Fibroblast of skin of scalp (primary cell): ENCODE data around the gene PLBD2. TPM values are rescaled to one million over a fixed set of nuclear protein-coding genes. Genes with fewer than 3 reads are reported as not detected.

ENCODE experiments used
- DNase-seq: peaks from one replicate; pipeline ENCODE4 v3.0.0-alpha.2; 2013
- polyA plus RNA-seq, 2 experiments: library from polyadenylated mRNA; unstranded; fragments of 120-200 nt; gene quantifications; one replicate each; pipeline ENCODE4 v1.2.1, GENCODE V29; 2013; ENCODE audit not compliant: insufficient read length in 2 of 2

The PLBD2 gene, protein sequence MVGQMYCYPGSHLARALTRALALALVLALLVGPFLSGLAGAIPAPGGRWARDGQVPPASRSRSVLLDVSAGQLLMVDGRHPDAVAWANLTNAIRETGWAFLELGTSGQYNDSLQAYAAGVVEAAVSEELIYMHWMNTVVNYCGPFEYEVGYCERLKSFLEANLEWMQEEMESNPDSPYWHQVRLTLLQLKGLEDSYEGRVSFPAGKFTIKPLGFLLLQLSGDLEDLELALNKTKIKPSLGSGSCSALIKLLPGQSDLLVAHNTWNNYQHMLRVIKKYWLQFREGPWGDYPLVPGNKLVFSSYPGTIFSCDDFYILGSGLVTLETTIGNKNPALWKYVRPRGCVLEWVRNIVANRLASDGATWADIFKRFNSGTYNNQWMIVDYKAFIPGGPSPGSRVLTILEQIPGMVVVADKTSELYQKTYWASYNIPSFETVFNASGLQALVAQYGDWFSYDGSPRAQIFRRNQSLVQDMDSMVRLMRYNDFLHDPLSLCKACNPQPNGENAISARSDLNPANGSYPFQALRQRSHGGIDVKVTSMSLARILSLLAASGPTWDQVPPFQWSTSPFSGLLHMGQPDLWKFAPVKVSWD
- polyA plus RNA-seq (2013, experiment 1 of 2; ENCODE audit: insufficient read length) = 55.5 TPM
- polyA plus RNA-seq (2013, experiment 2 of 2; ENCODE audit: insufficient read length) = 69.0 TPM

DNA sequence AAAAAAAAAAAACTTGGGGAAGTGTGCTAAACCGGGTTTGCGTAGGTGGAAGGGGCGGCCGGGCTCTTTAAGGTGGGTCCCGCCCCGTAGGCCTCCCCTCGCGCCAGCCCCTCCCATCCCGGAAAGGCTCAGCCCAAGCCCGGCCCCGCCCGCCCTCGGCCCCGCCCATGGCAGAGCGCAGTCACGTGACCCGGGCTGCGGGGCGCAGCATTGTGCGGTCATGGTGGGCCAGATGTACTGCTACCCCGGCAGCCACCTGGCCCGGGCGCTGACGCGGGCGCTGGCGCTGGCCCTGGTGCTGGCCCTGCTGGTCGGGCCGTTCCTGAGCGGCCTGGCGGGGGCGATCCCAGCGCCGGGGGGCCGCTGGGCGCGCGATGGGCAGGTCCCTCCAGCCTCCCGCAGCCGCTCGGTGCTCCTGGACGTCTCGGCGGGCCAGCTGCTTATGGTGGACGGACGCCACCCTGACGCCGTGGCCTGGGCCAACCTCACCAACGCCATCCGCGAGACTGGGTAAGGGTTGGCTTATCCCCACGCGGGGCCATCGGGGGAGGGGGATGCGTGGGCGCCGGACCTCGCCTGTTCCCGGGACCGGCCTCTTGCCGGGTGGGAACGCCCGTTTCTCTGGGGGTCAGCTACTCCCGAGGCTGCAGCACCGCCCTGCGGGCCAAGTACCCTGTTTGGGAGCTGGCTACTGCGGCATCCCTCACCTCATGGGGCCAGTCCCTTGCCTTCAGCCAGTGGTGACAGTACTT is at the start of gene PLBD2:
Gene PLBD2 (plus strand): TSS at position 207 of the 752 bp plus-strand sequence. CDS start 14 bp downstream, at position 221.
- peak; percentile 93 for DNase-seq

DNA sequence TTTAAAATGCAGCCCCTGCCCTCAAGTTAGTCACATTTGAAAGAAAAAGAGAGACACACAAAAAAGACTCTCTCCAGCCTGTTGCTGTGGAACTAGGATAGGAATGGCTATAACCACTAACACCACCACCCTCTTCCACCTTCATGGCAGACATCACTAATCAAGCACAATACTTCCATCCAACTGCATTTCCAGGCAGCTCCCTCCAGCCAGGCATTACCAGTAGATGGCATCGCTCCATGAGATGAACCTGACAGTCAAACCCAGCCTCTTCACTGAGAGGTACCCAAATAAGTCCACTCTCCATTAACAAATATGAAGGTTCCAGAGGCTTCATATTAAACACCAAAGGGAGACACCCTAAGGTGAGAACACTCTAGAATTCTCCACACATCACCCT is 47.9 kb upstream of the PLBD2 start:
- DNase-seq = no peak

DNA sequence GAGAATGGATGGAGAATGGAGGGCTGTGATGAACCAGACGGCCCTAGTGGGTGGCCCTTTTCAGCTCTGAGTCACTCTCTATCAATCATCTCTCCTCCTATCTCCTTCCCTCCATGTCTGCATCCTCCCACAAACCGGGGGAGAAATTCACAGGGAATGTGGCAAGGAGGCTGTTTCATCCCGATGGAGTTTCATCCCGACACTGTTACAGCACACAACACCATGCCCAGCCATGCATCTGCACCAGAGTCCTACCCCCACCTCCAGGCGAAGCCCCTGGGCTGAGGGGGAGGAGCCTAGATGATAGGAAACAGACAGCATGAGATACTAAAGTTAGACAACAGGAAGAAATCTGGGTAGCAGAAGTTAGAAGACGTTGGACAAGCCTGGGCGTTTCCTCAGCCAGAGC is 44.3 kb upstream of the PLBD2 start:
- DNase-seq = peak; percentile 18

DNA sequence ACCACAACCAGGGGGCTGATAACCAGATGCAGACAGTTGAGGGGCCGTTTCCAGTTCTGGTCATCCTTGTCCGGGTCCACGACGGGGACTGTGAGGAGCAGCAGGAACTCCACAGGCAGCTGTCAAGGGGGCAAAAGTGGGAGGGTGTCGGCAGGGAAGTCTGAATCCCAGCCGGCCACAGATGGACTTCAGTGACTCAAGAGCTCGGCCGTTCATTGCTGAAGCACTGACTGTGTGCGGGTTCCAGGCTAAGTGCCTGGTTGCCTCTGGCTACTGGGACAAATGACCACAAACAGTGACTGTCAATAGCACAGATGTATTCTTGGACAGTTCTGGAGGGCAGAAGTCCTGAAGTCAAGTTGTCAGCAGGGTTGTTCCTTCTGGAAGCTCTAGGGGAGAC is 43.0 kb upstream of the PLBD2 start:
- DNase-seq = no peak

DNA sequence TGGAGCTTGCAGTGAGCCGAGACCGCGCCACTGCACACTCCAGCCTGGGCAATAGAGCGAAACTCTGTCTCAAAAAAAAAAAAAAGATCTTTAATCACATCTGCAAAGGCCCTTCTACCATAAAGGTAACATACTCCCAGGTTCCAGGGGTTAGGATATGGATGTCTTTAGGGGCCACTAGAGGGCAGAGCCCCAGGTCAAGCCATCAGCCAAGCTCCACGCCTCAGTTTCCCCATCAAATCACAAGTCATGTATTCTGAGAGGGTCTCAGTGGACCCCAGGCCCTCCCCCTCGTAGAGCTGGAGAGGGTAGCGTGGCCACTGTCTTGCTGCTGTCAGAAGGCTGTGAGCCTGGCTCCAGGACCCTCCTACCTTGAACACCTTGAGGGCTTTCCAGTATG is 42.2 kb upstream of the PLBD2 start:
- no peak for DNase-seq

DNA sequence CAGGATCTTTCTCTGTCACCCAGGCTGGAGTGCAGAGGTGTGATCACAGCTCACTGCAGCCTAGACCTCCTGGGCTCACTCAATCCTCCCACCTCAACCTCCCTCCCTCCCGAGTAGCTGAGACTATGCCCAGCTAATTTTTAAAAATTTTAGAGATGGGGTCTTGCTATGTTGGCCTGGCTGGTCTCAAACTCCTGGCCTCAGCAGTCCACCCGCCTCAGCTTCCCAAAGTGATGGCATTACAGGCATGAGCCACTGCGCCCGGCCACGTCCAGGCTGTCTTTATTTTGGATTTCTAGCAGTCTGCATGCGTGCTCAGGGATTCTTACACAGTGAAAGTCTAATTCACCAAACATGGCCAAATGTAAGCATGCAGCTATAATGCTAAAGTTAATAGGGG is 41.3 kb upstream of the PLBD2 start:
- DNase-seq = no peak

DNA sequence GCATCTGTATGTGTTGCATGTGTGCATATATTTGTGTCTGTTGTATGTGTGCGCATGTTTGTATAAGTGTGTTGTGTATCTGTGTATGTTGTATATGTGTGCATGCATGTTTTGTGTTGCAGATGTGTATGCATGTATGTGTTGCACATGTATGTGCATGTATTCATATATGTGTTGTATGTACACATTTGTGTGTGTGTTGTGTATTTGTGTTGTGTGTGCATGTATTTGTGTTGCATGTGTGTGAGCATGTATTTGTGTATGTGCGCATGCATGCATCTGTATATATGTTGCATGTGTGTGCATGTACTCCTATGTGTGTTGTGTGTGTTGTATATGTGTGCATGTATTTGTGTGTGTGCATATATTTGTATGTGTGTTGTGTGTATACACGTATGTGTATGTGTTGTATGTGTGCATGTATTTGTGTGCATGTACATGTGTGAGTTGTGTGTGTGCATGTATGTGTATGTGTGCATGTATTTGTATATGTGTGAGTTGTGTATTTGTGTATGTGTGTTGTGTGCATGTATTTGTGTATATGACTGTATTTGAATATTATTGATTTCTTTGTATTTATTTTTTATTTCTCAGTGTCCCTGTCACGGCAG is 40.2 kb upstream of the PLBD2 start:
- DNase-seq = no peak

DNA sequence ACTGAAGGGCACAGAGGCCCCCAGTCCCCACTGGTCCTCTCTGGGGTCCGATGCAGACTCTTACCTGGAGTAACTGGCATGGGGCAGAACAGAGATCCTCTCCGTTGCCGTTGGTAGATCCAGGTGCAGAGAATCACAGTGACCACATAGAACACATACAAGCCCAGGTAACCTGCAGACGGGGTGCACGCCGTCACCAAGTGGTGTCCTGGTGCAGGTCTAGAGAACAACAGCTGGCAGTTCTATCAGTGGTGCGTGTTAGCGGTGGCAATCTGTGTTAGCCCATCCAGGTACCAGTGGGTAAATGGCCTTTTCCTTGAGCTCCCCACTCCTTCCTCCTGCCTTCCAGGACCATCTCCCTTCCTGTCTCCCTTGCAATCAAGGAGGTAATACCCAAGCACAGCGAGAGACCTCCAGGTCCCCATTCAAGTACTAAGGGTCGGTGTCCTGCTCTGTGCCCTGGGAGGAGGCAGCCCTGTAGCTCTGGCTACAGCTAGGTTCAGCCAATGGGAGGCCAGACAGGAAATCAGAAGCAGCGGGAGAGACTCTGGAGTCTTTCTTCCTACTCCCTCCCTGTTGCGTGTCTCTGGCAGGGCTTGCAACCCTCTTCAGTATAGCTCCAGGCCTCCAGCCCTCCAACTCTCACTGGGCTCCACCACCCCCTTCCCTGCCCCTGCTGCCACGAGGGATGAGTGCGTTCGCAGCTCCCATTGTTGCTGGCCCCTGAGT is 39.3 kb upstream of the PLBD2 start:
- no peak for DNase-seq

DNA sequence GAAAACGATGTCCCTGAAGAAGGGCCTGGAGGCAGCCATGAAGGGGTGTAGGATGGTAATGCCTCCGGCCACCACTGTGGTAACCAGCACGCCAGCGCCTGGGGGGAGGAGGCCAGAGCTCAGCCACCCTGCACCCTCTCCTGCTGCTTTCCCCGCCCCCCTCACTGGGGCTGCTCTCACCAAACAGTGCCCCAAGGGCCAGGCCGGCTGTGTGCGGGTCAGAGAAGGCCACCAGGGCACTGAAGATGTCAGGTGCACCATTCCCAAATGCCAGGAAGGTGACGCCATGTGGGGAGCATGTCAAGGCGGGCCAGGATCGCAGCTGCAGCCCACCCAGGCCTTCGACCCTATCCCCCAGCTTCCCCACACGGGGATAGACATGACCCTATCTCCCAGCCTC is 38.0 kb upstream of the PLBD2 start:
- DNase-seq = no peak

DNA sequence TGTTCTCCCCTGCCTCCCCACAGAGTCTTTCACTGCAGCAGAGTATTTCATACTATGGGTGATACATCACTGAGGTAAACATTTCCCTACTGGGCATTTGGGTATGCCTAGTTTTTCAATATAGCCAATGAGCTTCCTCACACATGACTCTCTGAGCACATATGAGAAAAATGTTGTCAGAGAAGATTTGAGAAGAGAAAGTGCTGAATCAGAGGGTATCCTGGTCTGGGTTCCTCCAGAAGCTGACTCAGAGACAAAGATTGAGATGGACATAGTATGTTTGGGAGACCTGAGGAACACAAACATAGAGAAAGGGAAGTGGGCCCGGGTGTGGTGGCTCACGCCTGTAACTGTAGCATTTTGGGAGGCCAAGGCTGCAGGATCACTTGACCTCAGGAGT is 36.0 kb upstream of the PLBD2 start:
- peak; percentile 75 for DNase-seq

DNA sequence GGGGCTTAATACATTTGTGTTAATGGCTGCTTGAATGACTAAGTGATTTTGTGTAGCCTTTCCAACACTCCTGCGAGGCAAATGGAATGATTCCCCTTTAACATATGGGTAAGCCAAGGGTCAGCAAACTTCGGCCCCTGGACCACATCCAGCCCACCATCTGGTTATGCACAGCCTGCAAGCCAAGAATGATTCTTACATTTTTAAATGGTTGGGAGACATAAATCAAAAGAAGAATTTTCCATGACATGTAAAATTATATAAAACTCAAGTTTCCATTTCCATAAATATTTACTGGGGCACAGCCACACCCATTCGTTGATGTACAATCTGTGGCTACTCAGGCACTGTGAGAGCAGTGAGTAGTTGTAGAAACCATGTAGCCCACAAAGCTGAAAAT is 32.5 kb upstream of the PLBD2 start:
- peak; percentile 40 for DNase-seq

DNA sequence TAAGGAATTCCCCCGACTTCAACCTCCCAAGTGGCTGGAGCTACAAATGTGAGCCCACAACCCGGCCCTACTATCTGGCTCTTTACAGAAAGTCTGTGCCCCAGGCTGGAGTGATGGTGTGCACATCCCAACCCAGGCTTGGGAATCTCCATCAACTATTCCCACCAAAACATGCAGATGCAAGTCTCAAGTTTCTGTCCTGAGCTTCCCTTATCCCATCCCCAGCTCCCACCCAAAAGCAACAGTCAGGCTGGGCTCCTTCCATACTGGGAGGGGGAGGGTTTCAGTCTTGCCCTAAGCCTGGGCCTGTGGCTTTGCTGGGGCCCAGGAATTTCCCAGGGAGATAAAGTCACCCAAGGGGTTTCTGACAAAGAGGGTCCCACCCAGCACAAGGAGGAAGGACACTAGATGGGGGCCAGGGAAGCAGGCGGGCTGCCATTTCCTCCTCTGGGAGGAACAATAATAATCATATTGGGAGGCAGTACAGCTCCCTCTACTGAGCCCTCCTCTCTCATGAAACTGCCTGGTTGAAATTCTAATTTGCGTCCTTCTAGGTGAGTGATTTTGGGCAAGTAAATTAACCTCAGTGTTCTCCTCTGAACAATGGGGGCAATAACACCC is 31.5 kb upstream of the PLBD2 start:
- no peak for DNase-seq

DNA sequence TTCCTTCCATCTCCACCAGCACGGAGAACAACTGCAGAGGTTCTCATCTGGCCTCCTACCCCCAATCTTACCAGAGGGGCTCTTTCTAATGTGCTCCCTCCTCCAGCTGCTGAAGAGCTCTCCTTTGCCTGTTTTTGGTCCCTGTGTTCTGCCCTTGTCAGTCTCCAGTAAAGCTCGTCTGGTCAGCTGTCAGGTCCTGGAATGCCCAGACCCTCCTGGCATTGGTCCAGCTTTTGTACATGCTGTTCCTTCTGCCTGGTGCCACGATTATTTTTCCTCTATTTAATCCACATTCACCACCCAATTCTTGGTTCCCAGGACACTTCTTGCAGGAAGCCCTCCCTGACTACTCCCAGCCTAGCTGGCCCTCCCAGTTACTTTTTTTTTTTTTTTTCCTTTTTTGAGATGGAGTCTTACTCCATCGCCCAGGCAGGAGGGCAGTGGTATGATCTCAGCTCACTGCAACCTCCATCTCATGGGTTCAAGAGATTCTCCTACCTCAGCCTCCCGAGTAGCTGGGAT is 30.0 kb upstream of the PLBD2 start:
- DNase-seq = no peak

DNA sequence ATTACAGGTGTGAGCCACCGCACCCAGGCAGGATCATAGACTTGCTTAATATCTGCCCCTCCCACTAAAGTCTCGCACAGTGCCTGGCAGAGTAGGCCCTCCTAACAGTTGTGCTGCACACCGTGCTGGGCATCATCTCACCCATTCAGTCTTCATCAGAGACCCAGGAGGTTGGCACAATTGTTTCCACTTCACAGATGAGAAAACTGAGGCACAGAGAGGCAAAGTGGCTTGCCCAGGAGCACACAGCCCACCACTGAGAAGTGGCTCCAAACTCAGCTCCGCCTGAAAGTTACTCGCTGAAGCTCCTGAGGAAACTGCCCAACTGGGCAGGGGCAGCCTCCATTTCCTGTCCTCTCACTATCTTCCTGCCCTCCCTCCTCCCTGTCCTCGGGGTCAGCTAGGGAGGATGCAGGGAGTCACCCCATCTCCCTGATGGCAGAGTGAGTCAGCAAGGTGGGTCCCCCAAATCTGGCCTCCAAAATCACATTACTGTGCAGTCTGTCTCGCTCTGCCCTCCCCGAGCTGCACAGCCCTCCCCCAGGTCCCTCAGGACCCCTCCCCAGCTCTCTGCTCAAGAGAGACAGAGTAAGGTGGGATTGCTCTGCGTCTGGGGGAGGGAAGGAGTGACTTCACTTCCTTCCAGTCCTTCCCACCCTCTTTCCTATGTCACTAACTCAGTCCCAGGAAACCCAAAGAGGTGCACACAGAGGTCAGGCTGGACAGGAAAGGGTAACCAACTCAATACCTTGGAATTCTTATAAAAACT is 29.2 kb upstream of the PLBD2 start:
- DNase-seq = no peak

DNA sequence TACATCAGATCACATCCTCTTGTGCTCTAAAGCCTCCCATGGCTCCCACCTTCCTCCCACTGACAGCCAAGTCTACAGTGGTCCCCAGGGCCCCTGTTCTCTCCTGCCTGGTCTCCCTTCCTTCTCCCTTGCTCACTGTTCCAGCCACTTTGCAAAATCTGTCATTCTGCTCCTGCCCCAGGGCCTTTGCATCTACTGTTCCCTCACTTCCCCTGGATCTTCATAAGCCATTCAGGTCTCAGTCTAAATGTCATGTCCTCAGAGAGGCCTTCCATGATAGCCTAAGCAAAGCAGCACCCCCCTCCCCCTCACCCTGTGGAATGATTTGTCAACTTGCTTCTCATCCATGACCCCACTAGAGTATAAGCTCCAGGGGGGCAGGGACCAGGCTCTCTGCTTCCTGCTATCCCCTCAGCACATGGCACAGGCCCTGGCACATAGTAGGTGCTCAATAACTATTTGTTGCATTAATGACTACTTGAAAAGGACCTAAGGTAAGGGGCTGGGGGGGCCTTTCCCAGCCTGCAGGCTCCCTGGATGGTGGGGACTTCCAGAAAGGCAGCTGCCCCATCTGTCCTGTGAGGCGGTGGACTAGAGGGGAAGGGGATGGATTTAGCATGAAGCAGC is 28.5 kb upstream of the PLBD2 start:
- no peak for DNase-seq

DNA sequence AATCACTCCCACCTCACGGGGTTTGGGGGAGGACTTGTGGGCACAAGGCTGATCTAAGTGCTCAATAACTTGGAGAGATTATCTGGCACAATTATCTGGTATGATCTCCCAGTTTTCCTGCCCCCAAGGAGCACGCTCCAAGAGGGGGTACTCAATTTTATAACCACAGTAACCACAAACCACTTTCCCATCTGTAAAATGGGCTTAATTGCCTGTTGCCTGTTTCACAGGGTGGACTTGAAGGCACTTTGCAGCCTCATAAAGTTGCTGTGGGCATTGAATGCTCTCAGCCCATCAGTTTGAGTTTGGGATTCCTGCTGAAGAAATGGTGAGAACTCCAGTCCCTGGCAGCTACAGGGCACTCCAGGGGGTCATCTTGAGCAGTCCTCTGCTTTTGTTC is 27.9 kb upstream of the PLBD2 start:
- no peak for DNase-seq

DNA sequence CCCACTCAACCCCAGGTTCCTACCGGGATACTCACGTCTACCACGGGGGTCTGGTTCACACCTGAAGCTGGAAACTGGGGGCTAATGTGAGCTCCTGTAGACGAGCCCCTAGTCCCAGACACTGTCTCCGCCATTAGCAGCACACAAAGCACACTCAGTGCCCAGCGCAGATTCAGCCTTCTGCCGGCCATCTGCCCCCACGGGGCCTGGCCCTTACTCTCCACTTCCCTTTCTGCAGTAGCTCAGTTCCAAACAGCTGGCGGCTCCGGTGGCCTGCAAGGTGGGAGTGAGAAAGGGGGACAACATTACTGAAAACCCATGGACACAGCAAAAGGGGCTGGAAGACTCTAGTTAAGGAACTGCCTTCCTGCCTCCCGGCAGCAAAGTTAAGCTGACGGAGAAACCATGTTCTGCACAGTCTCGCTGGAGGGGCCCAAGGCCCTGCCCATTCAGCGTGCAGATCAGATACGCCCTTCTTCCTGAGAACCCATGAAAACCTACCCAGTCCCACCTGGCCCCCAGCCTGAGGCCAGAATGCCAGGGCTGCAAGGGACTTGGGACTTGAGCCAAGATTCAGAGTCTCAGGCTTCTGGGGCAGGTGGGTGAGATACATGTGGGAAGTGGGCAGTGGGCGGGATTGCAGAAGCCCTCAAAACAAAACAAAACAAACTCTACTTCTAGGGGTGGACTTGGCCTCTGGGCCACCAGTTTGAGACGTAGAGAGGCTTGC is 25.5 kb upstream of the PLBD2 start:
- DNase-seq = no peak

DNA sequence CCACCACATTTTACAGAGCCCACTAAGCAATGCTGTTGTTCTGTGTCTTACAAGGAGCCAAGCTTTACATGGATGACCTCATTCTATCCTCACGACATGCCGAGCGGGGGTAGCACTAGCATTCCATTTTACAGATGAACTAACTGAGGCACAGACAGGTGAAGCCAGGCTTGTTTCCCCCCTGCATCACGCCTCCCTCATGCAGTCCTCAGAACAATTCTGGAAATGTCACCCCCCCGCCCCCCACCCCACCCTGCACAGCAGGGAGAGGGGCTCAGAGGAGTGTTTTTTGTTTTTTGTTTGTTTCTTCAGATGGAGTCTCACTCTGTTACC is 25.0 kb upstream of the PLBD2 start:
- no peak for DNase-seq

DNA sequence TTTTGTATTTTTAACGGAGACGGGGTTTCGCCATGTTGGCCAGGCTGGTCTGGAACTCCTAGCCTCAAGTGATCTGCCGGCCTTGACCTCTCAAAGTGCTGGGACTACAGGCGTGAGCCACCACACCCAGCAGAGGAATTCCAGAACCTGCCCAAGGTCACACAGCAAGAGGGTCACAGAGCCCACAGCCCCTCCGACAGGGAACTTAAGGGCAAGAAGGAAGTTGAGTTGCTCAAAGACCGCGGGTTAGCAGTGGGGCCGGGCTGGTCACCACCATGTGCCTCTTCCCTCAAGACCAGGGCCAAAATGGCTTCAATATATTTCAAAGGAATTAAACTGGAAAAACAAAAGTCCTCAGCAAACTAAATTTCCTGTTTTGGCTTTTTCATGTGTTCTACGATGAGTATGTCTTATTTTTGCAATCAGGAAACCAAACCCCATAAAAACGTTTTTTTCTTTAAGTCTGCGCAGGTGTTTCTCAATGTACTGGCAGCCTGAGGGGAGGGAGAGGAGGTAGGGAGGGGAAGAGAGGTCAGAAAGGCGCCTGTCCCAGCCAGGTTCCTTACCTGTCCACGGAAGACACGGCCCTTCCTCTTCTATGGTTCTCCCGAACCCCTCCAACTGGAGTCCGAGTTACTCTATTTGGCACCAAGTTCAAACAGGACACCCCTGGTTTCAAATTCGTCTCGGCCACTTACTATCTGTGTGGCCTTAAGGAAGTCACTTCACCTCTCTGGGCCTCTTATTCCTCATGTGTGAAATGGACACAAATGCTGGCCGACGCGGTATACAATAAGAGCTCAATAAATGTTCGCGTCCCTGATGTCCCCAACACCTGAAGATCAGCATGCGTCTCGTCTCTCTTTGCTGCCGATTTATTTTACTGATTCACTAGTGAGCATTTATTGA is 24.3 kb upstream of the PLBD2 start:
- no peak for DNase-seq
